DOHH2 (cell line): ENCODE measurements around the gene EXTL2.

ENCODE experiments used
- CTCF ChIP-seq: fragments of 200-600 bp; sonication (generic); IDR thresholded peaks from one replicate; pipeline ENCODE4 v1.5.1; 2014; ENCODE audit warnings: antibody characterized with exemption, mild to moderate bottlenecking, low read depth, low read length; ENCODE audit not compliant: poor library complexity, severe bottlenecking
- EZH2phosphoT487 ChIP-seq: fragments of 200-600 bp; sonication (generic); IDR thresholded peaks from 2 replicates; pipeline ENCODE4 v1.6.1; 2017; ENCODE audit warnings: borderline replicate concordance, mild to moderate bottlenecking, antibody characterized with exemption, low read length, moderate library complexity, mixed read lengths

DNA sequence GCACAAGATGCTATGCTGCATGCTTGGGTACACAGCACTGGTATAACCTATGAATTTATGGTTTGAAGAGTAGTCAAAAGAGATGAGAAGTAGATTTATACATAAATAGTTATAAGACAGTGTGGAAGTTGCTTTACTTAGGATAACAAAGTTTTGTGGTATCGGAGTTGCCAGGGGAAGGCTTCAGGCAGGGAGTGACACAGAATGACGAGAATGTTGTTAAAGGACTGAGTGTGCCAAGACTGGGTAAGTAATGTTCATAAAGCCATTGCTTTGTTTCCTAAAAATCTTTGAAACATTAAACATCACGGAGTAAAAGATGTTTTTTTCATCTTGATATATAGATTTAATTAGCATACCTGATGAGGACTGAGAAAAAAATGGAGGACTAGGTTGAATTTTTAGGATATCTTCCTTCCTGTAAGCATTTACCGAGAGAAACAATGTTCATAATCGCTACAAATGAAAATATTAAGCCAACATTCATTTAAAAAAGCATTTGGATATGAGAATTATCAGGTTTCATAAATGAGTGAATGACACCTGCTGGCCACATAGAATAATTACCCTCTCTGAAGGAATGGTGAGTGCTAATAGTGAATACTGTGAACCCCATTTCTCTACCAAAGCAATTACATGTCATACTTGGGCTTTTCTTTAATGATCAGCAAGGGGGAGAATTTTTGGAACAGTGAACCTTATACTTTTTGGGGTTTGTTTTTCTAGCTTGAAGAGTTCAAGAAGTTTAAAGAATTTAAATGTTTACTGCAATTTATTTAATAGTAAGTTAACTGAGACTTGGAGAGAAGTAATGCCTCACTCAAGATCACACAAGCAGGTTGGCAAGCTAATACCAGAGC, 28.4 kb downstream of the EXTL2 start:
- TF ChIP-seq CTCF = peak; percentile 67
- TF ChIP-seq EZH2phosphoT487 = no peak
